IMR-90 (cell line): Measurements from ENCODE around the gene PCCA.

Experiments used
- POLR2A ChIP-seq: IDR thresholded peaks from 2 replicates; pipeline ENCODE4 v1.6.1; 2012; ENCODE audit warnings: mild to moderate bottlenecking, low read depth, low read length
- TF ChIP-seq, protein P1 (sequence below): conservative IDR thresholded peaks from 2 replicates; pipeline ENCODE4 v1.5.1; 2012; ENCODE audit warnings: mild to moderate bottlenecking, low read depth, low read length, improper control_type of control experiment

DNA sequence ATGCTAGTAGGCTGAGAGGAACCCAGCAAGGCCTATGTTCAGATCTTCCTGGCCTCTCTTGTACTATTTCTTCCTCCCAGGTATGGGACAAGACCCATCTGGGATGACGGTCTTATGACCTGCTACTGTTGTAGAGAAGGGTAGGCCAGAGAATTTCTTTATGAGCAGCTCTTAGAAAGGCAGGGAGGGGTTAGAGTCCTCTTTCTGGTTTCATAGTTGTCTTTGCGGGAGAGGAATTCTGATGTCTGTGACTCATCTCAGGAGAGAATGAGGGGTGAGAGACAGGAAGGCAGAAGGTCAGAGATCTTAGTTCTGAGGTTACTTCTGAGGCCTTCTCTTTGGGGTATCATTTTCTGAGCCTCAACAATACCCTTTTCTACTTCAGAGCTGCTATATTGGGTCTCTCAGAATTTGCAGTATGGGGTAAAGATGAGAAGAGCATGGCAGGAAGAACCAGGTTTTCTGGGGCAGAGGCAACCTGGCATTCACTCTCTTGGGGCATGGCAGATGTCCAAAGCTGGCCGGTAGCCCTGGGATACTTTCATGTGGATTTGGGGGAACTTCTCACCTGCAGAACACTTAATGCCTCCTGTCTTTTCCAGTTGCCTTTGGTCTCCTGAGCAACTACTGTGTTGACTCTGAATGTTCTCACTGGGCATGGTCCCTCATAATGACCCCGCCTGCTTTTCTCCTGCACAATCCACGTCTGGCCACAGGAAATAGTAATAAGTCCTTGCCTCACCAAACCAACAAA lies 345.3 kb downstream of the PCCA start:
- TF ChIP-seq, protein P1, sequence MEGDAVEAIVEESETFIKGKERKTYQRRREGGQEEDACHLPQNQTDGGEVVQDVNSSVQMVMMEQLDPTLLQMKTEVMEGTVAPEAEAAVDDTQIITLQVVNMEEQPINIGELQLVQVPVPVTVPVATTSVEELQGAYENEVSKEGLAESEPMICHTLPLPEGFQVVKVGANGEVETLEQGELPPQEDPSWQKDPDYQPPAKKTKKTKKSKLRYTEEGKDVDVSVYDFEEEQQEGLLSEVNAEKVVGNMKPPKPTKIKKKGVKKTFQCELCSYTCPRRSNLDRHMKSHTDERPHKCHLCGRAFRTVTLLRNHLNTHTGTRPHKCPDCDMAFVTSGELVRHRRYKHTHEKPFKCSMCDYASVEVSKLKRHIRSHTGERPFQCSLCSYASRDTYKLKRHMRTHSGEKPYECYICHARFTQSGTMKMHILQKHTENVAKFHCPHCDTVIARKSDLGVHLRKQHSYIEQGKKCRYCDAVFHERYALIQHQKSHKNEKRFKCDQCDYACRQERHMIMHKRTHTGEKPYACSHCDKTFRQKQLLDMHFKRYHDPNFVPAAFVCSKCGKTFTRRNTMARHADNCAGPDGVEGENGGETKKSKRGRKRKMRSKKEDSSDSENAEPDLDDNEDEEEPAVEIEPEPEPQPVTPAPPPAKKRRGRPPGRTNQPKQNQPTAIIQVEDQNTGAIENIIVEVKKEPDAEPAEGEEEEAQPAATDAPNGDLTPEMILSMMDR: no peak
- no peak for TF ChIP-seq POLR2A
